GM19351 (cell line): ENCODE results near the gene MAPK8.

ENCODE experiments used
- ATAC-seq: cut with Tn5 transposase; IDR thresholded peaks from one replicate; pipeline ENCODE4 v1.9.1; 2021; ENCODE audit warnings: mild to moderate bottlenecking, moderate library complexity; ENCODE audit not compliant: unreplicated experiment

MAPK8 gene

DNA sequence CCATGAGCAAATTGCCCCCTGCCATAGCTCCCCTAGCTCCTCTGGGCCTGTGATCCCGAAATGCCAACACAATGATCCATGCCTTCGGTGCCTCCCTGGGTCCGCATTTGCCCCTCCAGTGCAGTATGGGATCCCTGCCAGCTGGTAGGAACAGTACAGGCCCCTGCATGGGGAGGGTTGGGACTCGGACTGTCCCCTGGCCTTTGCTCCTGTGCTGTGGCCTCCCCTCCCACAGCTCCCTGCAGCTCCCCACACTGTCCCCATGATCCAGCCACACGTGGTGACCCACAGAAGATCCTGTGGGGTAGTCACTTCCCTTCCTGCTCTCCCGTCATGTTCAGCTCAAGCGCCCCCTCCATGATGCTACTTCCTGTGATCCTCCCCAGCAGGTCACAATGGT, 140.3 kb downstream of the MAPK8 start:
- no peak for ATAC-seq

DNA sequence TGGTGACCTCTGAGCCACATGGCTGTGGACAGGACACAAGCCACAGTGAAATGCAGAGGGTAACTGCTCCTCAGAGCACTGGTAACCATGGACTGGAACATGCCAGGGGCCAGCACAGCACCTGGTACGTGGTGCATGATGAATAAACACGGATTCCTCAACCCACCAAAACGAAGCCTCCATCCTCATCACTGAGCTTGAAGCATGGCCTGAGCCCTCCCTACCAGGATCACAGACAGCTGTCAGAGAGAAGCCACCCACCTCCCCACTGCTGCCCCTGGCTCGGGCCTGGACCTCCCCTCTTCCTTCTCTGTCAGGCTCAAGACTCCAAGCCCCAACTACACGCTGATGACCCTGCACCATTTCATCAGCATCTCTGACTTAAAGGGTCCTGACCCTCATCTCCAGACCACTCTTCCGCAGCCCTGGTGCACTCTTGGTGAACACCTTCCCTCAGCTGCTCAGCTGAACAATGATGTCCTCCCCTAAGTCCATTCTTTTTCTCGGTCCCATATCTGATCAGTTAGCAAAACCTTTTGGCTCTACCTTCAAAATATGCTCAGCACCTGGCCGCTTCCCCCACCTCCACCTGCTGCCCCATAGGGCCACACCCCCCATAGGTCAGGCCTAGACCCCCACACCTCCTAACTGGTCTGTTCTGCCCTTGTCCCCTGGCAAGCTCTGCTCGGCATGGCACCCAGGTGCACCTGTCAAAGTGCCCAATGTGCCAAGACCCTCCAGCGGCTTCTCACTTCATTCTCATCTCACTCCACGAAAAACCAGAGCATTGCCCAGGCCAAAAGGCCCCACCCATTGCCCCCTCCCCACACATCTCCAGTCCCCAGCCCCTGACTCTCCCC, 141.1 kb downstream of the MAPK8 start:
- no peak for ATAC-seq

DNA sequence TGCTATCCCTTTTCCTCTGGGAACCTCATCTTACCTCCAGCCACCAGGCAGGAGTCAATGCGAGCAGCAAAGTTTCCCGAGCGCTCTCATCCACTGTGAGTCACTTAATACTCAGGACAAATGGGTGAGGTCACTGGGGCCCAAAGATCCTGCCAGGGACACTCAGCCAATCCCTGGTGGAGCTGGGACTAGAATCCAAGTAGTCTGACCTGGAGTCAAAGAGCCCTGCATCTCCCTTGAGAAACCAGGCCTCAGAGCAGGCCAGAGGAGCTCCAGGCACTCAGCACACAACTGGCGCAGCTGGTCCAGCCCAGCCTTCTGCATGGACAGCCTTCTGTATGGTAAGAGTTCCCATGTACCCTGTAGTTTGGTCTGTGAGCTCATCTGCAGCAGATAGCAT, 142.3 kb downstream of the MAPK8 start:
- ATAC-seq, result no peak

DNA sequence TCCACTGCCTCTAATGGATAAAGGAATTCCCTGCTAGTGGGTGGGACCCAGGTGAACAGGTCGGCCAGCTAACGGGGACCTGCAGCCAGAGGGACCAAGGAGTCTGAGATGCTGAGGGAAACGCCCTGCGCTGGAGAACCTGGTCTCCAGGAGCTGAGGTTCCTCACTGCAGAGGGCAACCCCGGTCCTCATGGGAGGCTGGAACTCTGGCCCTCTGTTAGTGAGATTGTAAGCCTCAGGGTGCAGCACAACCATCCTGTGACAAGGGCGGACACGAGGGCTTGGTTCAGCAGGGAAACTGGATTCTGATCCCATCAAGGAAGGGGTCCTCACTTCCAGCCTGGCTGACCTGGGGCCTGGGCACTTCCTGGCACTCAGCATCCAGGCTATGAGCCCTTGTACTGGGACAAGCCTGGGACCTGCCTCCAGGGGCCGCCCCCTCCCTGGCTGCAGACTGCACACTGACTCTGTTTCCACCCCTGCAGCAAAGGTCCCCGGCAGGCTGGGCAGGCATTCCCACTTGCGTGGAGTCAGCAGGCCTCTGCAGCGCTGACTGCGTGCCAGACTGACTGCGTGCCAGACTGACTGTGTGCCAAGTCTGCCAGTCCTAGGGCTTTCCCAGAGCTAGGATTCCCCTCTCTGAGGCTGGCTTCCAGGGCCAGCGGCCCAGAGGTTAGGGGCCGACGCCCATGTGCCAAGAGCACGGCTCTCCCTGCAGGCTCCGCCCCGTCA, 143.2 kb downstream of the MAPK8 start:
- ATAC-seq, result no peak

DNA sequence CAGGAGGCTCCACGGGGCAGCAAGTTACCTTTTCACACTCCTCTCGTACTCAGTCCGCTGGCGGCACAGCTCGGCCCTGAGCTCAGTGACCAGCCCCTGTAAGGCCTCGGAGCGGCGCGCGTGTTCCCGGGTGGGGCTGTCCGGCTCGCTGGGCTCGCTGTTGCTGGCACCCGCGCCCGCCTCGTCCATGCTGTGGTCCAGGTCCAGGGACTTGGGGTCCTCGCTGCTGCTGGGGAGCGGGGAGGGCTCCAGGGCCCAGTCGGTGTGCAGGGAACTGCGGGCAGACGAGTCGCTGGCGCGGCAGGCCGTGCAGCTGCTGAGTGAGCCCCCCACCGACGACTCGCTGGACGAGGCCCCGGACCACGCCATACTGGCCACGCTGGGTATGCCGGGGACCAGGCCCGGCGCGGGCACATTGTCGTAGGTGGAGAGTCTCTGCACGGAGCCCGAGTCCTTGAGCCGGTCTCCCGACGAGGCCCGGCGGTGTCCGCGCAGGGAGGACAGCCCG, 143.8 kb downstream of the MAPK8 start:
- ATAC-seq, result no peak

DNA sequence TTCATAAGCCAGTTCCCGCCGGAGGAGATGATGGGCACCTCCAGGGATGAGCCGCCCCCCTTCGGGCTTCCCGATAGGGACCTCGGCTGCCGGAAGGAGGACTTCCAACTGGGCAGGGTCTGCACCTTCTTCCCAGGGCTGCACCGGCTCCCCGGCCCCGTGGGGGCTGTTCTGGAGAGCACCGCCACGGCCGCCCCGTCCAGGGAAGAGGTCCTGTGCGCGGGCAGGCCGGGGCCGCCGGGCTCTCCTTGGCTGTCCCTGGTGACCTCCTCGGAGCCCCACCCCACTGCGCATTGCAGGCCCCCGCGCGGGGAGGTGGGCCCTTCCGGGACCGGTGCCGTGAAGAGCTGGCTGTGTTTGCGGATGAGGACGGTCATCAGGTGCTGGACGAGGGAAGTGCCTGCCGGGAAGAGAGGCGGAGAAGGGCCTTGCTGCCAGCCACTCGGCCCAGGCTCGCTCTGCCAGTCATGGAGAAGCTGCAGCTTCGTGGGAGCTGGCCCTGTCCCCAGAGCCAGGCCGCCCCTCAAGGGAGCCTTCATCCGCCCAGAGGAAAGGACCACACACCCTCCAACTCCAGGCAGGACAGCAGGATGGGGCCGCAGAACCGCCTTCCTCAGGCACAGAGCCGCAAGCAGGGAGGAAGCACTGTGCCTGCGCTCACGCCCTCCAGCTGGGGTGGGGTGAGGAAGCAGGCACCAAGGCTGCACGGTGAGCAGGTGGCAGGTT, 144.4 kb downstream of the MAPK8 start:
- ATAC-seq, result no peak

DNA sequence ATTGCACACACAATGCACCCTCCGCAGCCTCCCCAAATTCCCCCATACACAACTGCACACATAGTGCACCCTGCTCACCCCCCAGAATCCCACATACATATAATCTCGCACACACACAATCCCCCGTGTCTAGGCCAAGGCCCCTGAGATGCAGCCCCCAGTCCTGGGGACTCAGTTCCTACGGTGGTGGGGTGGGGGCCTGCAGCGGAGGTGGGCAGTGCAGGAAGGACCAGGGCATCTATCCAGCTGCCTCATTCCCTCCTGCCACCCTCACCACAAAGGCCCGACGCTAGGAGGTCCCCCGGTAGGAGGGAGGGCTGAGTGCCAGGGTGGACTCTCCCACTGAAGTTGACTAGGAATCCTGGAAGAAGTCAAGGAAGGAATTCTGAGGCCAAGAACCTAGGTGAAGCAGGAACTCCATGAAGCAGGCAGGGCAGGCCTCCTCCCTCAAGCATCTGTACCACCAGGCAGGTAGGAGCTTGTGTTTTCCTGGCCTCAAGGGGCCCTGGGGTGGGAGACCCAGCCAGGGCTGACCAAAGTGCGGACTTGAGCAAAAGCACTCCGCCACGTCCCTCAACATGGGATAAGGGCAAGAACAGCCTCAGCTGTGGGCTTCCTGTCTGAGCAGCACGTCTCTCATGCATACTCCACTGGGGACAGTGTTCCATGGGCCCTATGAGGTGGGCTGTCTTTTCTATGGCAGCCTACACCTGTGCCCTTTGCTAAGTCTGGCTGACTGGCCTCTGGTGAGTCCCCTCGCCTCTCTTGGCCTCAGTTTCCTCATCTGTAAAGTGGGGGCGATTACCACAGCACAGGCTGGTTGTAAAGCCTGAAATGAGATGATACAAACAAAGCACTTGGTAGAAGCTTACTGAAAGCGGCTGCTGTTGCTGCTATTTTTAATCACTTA, 145.7 kb downstream of the MAPK8 start:
- no peak for ATAC-seq

DNA sequence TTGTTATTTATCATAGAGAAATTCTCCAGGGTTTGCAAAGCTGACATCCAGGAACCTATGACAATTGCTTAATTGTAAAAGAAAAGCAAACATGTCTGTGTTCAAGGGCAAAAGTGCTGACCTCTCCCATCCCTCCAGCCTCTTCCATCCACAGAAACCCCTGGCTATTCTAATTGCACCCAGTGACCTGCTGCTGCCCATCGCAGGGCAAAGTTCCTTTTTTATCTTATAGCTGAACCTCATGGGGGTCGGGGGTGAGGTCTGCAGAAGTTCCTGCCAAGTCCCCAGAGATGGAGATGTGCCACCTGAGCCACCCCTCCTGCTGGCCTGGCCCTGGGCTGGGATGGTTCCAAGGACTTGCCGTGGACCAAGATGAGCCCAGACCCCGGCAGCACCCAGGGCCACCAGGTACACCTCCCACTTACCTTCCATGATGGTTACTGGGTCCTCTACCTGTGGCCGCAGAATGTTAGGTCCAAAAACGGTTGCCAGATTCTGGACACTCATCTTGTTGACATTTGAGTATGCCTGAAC, 146.5 kb downstream of the MAPK8 start:
- no peak for ATAC-seq

DNA sequence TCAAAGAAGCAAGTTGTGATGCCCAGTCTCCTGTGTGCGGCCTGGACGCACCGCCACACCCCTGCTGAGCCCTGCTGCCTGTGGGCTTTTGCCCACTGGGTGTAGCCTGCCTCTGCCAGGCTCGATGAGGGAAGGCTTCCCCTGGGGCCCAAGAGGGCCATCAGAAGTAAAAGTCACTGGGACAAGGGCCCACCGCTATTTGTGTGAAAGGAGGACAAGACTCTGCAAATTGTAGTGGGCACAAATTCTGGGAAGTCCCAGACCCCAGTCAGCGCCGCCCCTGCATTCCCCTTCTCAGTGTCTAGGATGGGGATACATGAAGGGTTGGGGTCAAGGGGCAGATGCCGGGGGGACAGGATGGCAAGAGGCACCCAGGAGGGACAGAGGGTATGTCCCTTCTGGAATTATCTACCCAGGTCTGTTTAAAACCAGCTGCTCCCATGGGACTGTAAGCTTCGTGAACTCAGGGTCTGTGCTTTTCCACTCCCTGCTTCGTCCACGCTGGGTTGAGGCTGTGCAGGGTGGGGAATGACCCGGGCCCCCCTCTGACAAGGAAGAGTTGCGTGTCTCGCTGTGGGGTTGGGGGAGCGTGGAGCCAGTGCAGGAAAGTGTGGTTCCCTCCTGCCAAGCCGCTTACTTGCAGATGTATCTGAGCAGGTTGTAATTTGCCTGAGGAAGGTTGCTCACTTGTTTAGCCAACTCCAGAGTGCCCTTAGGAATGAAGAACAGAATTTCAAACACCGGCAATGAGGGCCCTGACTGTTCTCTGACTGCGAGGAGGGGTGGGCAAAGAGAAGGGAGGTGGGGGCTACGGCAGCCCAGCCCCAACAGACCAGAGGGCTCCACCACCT, 147.2 kb downstream of the MAPK8 start:
- no peak for ATAC-seq

DNA sequence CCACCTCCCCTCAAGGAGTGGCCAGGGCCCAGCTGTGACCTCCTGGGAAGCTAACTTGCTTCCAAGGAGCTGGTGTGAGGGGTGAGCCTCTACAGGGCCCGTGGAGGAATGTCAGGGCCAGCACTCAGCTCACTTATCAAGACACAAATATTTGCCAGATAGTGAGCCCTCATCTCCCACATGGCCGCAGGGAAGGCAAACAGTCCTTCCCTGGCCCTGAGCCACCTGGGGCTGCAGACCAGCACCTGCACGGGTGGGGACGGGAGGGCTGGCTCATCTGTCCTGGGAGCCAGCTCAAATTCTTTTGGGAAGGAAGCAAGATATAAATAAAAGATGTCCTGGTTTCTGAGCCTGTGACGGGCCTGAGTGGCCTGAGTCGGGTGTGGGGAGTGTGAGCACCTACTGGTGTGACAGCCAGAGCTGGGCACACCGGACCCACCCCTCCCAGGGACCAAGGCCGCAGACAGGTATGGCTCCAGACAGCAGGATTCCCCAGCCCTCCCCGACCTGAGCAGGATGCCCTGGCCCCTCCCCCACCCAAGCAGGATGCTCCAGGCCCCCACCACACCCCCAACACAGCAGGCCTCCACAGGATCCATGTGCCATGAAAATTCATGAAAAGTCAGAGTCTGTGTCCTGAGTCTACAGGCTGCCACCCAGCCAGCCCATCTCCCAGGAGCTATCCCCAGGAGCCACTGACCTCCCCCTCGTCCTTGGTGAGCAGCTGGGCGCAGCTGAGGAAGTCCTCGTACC, 148.0 kb downstream of the MAPK8 start:
- no peak for ATAC-seq

DNA sequence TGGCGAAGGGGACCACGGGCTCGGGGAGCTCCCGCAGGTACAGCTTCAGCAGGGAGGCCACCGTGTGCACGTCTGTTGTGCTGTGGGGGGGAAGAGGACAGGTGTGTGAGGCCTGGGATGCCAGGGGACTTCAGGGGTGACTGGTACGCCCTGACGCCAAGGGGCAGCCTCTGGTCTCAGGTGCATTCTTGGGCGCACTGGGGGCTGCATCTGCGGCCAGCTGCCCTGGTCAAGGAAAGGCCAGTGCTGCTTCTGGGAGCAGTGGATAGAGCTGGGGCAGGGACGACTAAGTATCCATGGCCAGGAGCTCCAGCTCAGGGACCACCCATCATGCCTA, 148.5 kb downstream of the MAPK8 start:
- no peak for ATAC-seq

DNA sequence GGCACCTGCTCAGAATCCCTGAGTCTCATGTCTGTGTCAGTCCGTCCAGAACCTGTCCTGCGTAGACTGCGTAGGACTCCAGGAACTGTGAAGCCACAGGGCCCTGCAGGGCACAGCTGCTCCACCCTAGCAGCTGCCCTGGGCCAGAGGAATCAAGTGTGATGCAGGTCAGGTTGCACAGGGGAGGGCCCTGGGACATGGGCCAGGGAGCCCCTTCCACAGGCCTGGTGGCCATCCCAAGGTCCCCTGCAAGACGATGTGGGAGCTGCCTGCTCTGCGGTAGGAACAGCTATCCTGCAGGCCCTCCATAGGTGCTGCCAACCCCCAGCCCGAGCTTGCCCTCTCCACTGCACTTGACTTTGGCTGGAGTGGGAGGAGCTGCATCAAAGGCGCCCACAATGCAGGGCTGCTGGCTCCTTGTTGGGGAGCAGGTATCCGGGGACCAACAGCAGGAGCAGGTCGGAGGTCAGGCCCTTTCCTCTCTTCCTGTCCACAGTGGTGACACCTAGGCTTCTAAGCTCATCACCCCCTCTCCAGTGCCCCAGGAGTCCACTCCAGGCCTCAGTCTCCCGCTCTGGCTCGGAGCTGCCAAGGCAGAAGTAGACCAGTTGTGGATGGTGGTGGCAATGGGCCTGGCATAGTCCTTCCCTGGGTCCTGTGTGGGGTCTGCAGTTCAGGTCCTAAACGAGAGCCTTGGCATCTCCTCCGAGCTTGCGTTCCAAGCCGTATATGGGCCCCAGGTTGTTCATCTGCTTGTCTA, 149.1 kb downstream of the MAPK8 start:
- no peak for ATAC-seq

DNA sequence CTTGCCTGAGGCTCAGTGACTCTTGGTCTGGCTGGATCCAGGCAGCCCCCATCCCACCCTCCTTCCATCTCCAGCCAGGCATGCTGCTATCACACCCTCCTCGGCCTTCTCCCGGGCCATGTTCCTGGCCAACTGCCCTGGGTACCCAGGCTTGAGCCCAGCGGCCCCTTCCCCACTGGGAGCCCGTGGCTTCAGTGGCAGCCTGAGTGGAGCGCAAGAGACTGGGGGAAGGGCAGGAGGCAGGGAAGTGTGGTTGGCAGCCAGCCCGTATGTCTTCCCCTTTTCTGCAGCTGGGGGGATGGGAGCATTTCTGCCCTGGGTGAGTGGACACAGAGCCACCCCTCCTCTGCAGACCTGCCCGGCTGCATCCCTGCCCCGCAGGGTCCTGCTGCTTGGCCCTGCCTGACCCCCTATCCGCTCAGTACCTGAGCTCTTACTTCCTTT, 149.9 kb downstream of the MAPK8 start:
- ATAC-seq, result no peak

DNA sequence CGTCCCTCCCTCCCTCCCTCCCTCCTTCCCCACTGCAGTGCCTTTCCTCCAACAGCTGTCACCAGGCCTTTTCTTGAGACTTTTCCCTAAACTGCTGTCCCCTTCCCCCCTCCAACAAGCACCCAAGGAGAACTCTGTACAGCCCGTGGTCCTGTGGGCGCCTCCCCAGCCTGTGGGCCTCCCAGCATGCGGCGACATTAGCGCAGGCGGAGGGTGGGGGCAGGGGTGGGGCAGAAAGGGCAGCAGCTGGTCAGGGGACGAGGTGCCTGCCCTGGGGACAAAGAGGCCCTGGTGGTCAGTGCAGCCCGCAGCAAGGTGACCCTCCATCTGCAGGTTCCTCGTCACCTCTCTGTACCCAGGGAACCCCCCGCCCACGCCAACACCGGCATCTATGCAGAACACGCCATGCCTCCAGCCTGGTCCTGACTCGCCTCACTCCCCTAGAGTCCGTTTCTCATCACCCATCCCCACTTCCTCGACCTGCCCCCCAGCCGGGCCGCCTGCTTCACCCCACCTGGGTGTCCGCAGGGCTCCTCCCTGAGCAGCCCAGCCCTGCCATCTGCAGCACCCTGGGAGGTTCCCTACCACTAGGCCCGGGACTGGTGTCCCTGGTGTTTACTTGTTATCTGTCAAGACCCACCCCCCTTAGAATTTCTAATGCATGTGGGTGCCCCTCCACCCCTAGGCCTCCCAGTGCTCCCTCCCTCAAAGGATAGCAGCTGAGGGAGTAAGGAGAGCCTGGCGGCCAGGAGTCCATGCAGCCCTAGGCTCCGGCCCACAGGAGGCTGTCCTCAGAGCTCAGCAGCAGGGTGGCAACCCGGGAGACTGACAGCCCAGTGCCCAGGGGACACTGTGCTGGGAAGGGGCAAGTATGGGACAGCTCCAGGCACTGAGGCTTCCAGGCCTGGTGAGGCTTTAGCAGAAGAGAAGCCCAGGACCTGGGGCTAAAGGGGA, 150.6 kb downstream of the MAPK8 start:
- ATAC-seq, result peak; percentile 71

DNA sequence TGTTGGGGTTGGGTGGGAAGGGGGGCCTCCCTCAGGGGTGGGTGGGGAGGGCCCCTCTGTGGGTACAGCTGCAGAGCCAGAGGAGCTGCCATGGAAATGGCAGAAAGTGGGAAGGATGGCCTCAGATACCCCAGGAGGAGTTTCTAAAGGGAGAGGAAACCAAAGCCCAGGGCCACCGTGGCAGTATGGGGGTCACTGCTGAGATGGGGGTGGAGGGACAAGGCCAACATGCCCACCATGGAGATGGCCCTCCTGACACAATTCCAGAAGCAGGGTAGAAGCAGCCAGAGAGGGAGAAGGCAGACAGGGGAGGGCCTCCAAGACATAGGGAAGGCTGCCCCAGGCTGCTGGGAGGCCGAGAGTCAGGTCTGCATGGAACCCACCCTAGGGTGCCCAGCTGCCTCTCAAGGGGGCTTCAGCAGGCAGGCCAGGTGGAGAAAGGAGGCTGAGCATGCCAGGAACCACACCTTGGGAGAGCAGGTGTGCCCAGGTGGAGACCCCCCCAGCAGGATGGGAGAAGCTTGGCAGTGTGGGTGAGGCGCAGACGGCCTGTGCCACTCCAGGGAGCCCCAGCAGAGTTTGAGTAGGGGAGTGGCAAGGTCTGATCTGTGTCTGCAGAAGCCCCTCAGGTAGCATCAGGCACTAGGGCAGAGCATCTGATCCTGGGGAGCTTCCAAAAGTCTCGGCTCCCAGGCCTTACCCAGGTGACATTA, 151.6 kb downstream of the MAPK8 start:
- ATAC-seq, result no peak

DNA sequence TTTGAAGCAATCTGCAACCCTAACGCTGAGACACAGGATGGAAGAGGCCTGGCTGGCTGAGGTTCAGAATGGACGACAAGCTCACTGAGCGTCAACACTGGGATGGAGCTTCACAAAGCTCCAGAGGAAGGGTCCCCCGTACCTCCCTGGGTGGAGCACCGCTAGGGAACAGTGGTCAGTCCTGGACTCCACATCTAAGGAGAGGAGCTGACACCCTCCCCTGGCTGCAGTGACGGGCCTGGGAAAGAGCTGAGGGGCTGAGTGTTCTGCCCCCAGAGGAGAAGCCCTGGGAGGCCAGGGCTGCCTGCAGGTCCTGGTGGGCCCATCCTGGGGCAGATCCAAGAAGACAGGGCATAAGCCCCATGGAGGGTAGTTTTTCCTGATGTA, 152.2 kb downstream of the MAPK8 start:
- ATAC-seq, result no peak
